Tibial artery (tissue), 4 donors: ENCODE data around the gene IL13RA1.

Experiments
- DNase-seq, 2 donors: peaks; one replicate each; pipeline ENCODE4 v3.0.0-alpha.2; 2019
- H3K27ac ChIP-seq, 2 donors: fragments of 200-600 bp; sonication (generic) in 1 of 2; 1 replicate in 1 of 2; 2 replicates in 1 of 2; pipeline ENCODE4 v1.5.1; 2018 to 2019; ENCODE audit warnings: mild to moderate bottlenecking in 1 of 2
- H3K27me3 ChIP-seq, 2 donors: fragments of 200-600 bp; sonication (generic) in 1 of 2; one replicate each; pipeline versions ENCODE4 v1.5.1 to v1.6.0; 2016 to 2019
- H3K36me3 ChIP-seq, 3 donors: fragments of 200-600 bp; sonication (generic) in 2 of 3; one replicate each; pipeline ENCODE4 v1.5.1; 2016 to 2019; ENCODE audit warnings: mild to moderate bottlenecking in 2 of 3
- H3K4me1 ChIP-seq, 4 donors: fragments of 200-600 bp; sonication (generic) in 2 of 4; 1 replicate in 3 of 4; 2 replicates in 1 of 4; pipeline ENCODE4 v1.5.1; 2016 to 2019
- H3K4me3 ChIP-seq, 2 donors: fragments of 200-600 bp; sonication (generic) in 1 of 2; 1 replicate in 1 of 2; 2 replicates in 1 of 2; pipeline ENCODE4 v1.5.1; 2018 to 2019; ENCODE audit warnings: mild to moderate bottlenecking in 2 of 2
- H3K9me3 ChIP-seq, 3 donors: fragments of 200-600 bp; sonication (generic) in 1 of 3; one replicate each; pipeline ENCODE4 v1.5.1; 2016 to 2019
- CTCF ChIP-seq, 2 experiments: fragments of 200-600 bp in 1 of 2; fragments of 450-650 bp in 1 of 2; IDR thresholded peaks; one replicate each; pipeline ENCODE4 v1.5.1; 2017 to 2019; ENCODE audit warnings: antibody characterized with exemption in 2 of 2, mild to moderate bottlenecking in 1 of 2, moderate library complexity in 1 of 2
- intact Hi-C: fragments of 100-400 bp; cut with DNase I; formaldehyde crosslinking; loops from one replicate; pipeline ENCODE4 v1.15.0; 2023; ENCODE audit warnings: low total_unique reads

The IL13RA1 gene

GRCh38 chrX:118756101-118756500 is 28.7 kb downstream of the IL13RA1 start:
- peaks cover 0 to 31% (median 2%) of the 10 kb centered on the region in 4 donors for H3K4me1 ChIP-seq
- intact Hi-C loops, result no loop called here
- no peaks in the 10 kb centered on the region for H3K27me3 ChIP-seq
- H3K36me3 ChIP-seq, result peaks cover 0 to 14% (median 13%) of the 10 kb centered on the region in 3 donors
- H3K4me3 ChIP-seq, result no peak overlapping the region
- peak overlapping the region; percentile 18 to 22 for H3K27ac ChIP-seq
- no peak for DNase-seq
- no peaks in the 10 kb centered on the region for H3K9me3 ChIP-seq
- no peak for TF ChIP-seq CTCF (IDR thresholded peaks at IDR 0.05)

- intact Hi-C loops, result no loop called here
- peaks cover 0 to 36% (median 7%) of the 10 kb centered on the region in 4 donors for H3K4me1 ChIP-seq
Measured at GRCh38 chrX:118758511-118758910, 31.1 kb downstream of the IL13RA1 start.

GRCh38 chrX:118760025-118760424 is 32.6 kb downstream of the IL13RA1 start:
- Histone ChIP-seq H3K36me3 (peaks cover 0 to 19% (median 13%) of the 10 kb centered on the region in 3 donors), H3K4me3 (no peak overlapping the region), H3K27me3 (no peaks in the 10 kb centered on the region), H3K4me1 (peaks cover 0 to 34% (median 6%) of the 10 kb centered on the region in 4 donors), H3K27ac (no peak overlapping the region), H3K9me3 (no peaks in the 10 kb centered on the region)
- intact Hi-C loops, result no loop called here
- no peak for DNase-seq
- TF ChIP-seq CTCF (IDR thresholded peaks at IDR 0.05), result no peak

More at GRCh38 chrX:118758511-118758910, 31.1 kb downstream of the IL13RA1 start:
- peaks cover 0 to 19% (median 13%) of the 10 kb centered on the region in 3 donors for H3K36me3 ChIP-seq
- H3K4me3 ChIP-seq, result no peak overlapping the region
- no peak for TF ChIP-seq CTCF (IDR thresholded peaks at IDR 0.05)
- no peak overlapping the region for H3K27ac ChIP-seq
- DNase-seq, result no peak
- H3K9me3 ChIP-seq, result no peaks in the 10 kb centered on the region
- no peaks in the 10 kb centered on the region for H3K27me3 ChIP-seq

GRCh38 chrX:118761939-118762707 is 34.7 kb downstream of the IL13RA1 start:
- H3K4me3 ChIP-seq, result no peak overlapping the region
- H3K9me3 ChIP-seq, result no peaks in the 10 kb centered on the region
- no peak for TF ChIP-seq CTCF (IDR thresholded peaks at IDR 0.05)
- no peaks in the 10 kb centered on the region for H3K27me3 ChIP-seq
- no peak for DNase-seq
- peaks cover 0 to 19% (median 13%) of the 10 kb centered on the region in 3 donors for H3K36me3 ChIP-seq
- peak overlapping the region; percentile 12 to 41 for H3K27ac ChIP-seq
- intact Hi-C loops, result no loop called here
- peaks cover 0 to 14% (median 5%) of the 10 kb centered on the region in 4 donors for H3K4me1 ChIP-seq

GRCh38 chrX:118763489-118763888 is 36.1 kb downstream of the IL13RA1 start:
- no peaks in the 10 kb centered on the region for H3K9me3 ChIP-seq
- peaks cover 0 to 19% (median 11%) of the 10 kb centered on the region in 3 donors for H3K36me3 ChIP-seq
- DNase-seq, result no peak
- intact Hi-C loops, result no loop called here
- peaks cover 0 to 12% (median 5%) of the 10 kb centered on the region in 4 donors for H3K4me1 ChIP-seq
- no peak for TF ChIP-seq CTCF (IDR thresholded peaks at IDR 0.05)
- no peak overlapping the region for H3K4me3 ChIP-seq
- H3K27me3 ChIP-seq, result no peaks in the 10 kb centered on the region
- peak overlapping the region in 1 of 2 donors; percentile 12 for H3K27ac ChIP-seq
